ENCODE data around the gene CCDC71L. TPM values are rescaled to one million over a fixed set of nuclear protein-coding genes. Genes with fewer than 3 reads are reported as not detected.

The CCDC71L gene
- total and polyA plus RNA-seq, 2 donors (not counting 3 experiments of a cell fraction or from before 2014, with no cell fraction given): 60.3 to 62.5 TPM

DNA sequence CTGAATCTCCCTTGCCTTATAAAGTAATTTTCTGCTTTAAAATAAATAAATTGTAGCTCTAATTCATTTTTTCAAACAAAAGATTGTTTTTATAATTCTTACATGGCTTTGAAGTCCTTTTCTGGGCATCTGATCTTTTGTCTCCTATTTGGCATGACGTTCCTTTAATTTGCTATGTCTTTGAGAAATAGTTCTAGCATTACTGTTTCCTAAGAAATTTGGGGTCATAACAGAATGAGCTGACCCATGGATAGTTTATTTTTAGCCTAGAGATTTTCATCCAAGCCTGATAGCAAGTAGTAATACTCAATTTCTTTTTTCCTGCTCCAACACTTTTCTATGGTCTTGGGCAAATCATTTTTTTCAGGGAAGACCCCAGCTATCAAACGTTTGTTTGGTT, 31.4 kb downstream of the CCDC71L start:
- Histone ChIP-seq H3K9me1 (replicated peaks; ENCODE audit: control insufficient read depth, extremely low read depth, insufficient read depth, low read length) (no peaks in the 10 kb centered on the region), H4K20me1 (replicated peaks; ENCODE audit: control insufficient read depth, extremely low read depth, insufficient read depth, low read length) (no peaks in the 10 kb centered on the region), H3K4me1 (ENCODE audit: control insufficient read depth, extremely low read depth, insufficient read depth, low read length) (peaks cover 16% of the 10 kb centered on the region), H3K4me2 (ENCODE audit: insufficient read depth, low read length) (no peak overlapping the region), H3K36me3 (ENCODE audit: control insufficient read depth in 2 of 2, extremely low read depth in 1 of 2, insufficient read depth in 2 of 2, low read length in 2 of 2) (no peaks in the 10 kb centered on the region), H3K27me3 (ENCODE audit: control insufficient read depth in 2 of 2, insufficient read depth in 2 of 2, low read length in 2 of 2) (peaks cover 10 to 17% of the 10 kb centered on the region in 2 experiments), H3K9ac (replicated peaks; ENCODE audit: extremely low read depth, insufficient read depth, low read length) (no peak overlapping the region), H3K4me3 (replicated peaks in 1 of 3; ENCODE audit: insufficient read depth in 1 of 3, low read depth in 1 of 3, low read length in 3 of 3) (no peak overlapping the region), H3K27ac (ENCODE audit: insufficient read depth, low read depth, low read length) (no peak overlapping the region), H3K79me2 (ENCODE audit: control insufficient read depth, insufficient read depth, low read length) (no peaks in the 10 kb centered on the region), H2AFZ (ENCODE audit: low read depth, low read length) (no peak overlapping the region), H3K9me3 (replicated peaks; ENCODE audit: control insufficient read depth, insufficient read depth, low read length) (no peaks in the 10 kb centered on the region)
- ChIA-PET CTCF (interaction anchor here (0.9 to 2.5 kb wide), 8 partner anchors 13 to 91 kb away, joined by 3 to 13 read pairs (median 4); no protein-coding TSS in a partner anchor), POLR2A (interaction anchor here (0.7 to 1.2 kb wide), 2 partner anchors 39 to 420 kb away, joined by 3 to 4 read pairs; no protein-coding TSS in a partner anchor)
- DNase-seq (ENCODE audit: low read depth, low spot score) (peak; percentile 39), FAIRE-seq (no peak)
- TF ChIP-seq, protein P1, sequence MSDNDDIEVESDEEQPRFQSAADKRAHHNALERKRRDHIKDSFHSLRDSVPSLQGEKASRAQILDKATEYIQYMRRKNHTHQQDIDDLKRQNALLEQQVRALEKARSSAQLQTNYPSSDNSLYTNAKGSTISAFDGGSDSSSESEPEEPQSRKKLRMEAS (IDR thresholded peaks at IDR 0.05; ENCODE audit: insufficient read depth, insufficient read length): no peak
- TF ChIP-seq JUN (IDR thresholded peaks at IDR 0.05; ENCODE audit: borderline replicate concordance, insufficient read depth, insufficient read length, low read depth): no peak
- TF ChIP-seq MYC (IDR thresholded peaks at IDR 0.05; ENCODE audit: low read depth, low read length): no peak
- TF ChIP-seq POLR2AphosphoS5 (IDR thresholded peaks at IDR 0.05; ENCODE audit: insufficient read depth, low read depth, low read length): no peak
- no peak for TF ChIP-seq POLR2A (IDR thresholded peaks at IDR 0.05; ENCODE audit: low read depth, low read length)
- TF ChIP-seq EZH2 (IDR thresholded peaks at IDR 0.05; ENCODE audit: borderline replicate concordance, low read depth, low read length, severe bottlenecking): no peak
- no peak for TF ChIP-seq GATA2 (IDR thresholded peaks at IDR 0.05; ENCODE audit: insufficient read depth, insufficient read length, low read depth, low read length)
- TF ChIP-seq CTCF (IDR thresholded peaks at IDR 0.05; ENCODE audit: extremely low read depth in 1 of 2, insufficient read depth in 1 of 2, low read depth in 1 of 2, low read length in 2 of 2): no peak
- TF ChIP-seq FOS (IDR thresholded peaks at IDR 0.05; ENCODE audit: borderline replicate concordance, insufficient read depth, low read length): no peak
- dilution Hi-C loops (cut with MboI; ENCODE audit: extremely low pct_ligation_motif_present, low sequenced_read_pairs): no loop called here
- BruUV-seq (replicated peaks): no TSS peak
- intact Hi-C loops (cut with micrococcal nuclease): no loop called here
